Head of caudate nucleus (tissue), 42 donors: Measurements from ENCODE around the gene UBFD1.
"Not testable (repeated sequence)": the region's sequence is repeated elsewhere in the genome, so short reads cannot be mapped to it uniquely, and the experiment has no call there.

Experiments
- DNase-seq, 42 donors: peaks; one replicate each; pipeline versions ENCODE4 v3.0.0 to v3.0.0-alpha.2; 2020 to 2021; ENCODE audit warnings: mixed read lengths in 7 of 42
- intact Hi-C: fragments of 100-400 bp; cut with DNase I; formaldehyde crosslinking; loops from one replicate; pipeline ENCODE4 v1.15.0; 2022

Gene UBFD1

GRCh38 chr16:23557779-23558702 is 514 bp downstream of the UBFD1 start:
- intact Hi-C loops, result loop anchor here (2.0 to 10.0 kb wide), 3 partner anchors 37 to 96 kb away; no protein-coding TSS in a partner anchor
- DNase-seq, result peak in 22 of 42 donors; percentile 3 to 59 (median 21)

GRCh38 chr16:23561586-23561985 is 4.1 kb downstream of the UBFD1 start:
- intact Hi-C loops, result no loop called here

GRCh38 chr16:23562505-23562904 is 5.0 kb downstream of the UBFD1 start:
- intact Hi-C loops, result no loop called here

More at GRCh38 chr16:23561586-23561985, 4.1 kb downstream of the UBFD1 start:
- no peak for DNase-seq

GRCh38 chr16:23563186-23563585 is 5.7 kb downstream of the UBFD1 start:
- DNase-seq, result no peak
- intact Hi-C loops, result no loop called here

More at GRCh38 chr16:23562505-23562904, 5.0 kb downstream of the UBFD1 start:
- DNase-seq, result no peak

GRCh38 chr16:23564575-23565363 is 7.2 kb downstream of the UBFD1 start:
- DNase-seq, result no peak
- intact Hi-C loops, result no loop called here

- DNase-seq, result no peak
- intact Hi-C loops, result no loop called here
Observed at GRCh38 chr16:23566724-23567123, 9.2 kb downstream of the UBFD1 start.

- DNase-seq, result no peak
- intact Hi-C loops, result no loop called here
Observed at GRCh38 chr16:23567602-23568001, 10.1 kb downstream of the UBFD1 start.

GRCh38 chr16:23570992-23571632 is 13.6 kb downstream of the UBFD1 start:
- peak in 23 of 42 donors; percentile 3 to 55 (median 23) for DNase-seq
- intact Hi-C loops, result no loop called here

- intact Hi-C loops, result no loop called here
- peak in 10 of 42 donors; percentile 8 to 56 (median 21) for DNase-seq
Observed at GRCh38 chr16:23571895-23572294, 14.4 kb downstream of the UBFD1 start.

GRCh38 chr16:23572394-23572793 is 14.9 kb downstream of the UBFD1 start:
- no peak for DNase-seq
- intact Hi-C loops, result no loop called here

GRCh38 chr16:23573817-23574216 is 16.3 kb downstream of the UBFD1 start:
- intact Hi-C loops, result no loop called here
- DNase-seq, result no peak

- DNase-seq, result no peak
- intact Hi-C loops, result no loop called here
Observed at GRCh38 chr16:23575834-23576233, 18.3 kb downstream of the UBFD1 start.

GRCh38 chr16:23577493-23577892 is 20.0 kb downstream of the UBFD1 start:
- no peak for DNase-seq
- intact Hi-C loops, result no loop called here

- DNase-seq, result peak in 2 of 42 donors; percentile 20 to 33
- intact Hi-C loops, result no loop called here
Observed at GRCh38 chr16:23578101-23578830, 20.7 kb downstream of the UBFD1 start.

GRCh38 chr16:23579371-23579770 is 21.8 kb downstream of the UBFD1 start:
- intact Hi-C loops, result no loop called here

GRCh38 chr16:23580391-23580790 is 22.9 kb downstream of the UBFD1 start:
- intact Hi-C loops, result no loop called here
- no peak for DNase-seq

More at GRCh38 chr16:23579371-23579770, 21.8 kb downstream of the UBFD1 start:
- no peak for DNase-seq

- intact Hi-C loops, result no loop called here
- DNase-seq, result no peak
Observed at GRCh38 chr16:23581764-23582163, 24.2 kb downstream of the UBFD1 start.

- intact Hi-C loops, DNase-seq: not testable (repeated sequence)
Observed at GRCh38 chr16:23583271-23583670, 25.7 kb downstream of the UBFD1 start.
